Measurements from ENCODE around the gene IER3.
"Not testable (repeated sequence)": the region's sequence is repeated elsewhere in the genome, so short reads cannot be mapped to it uniquely, and the experiment has no call there.

The IER3 gene

GRCh38 chr6:30767944-30768301 lies 23.6 kb upstream of the IER3 start:
- no peak for DNase-seq

GRCh38 chr6:30767158-30767943 lies 23.0 kb upstream of the IER3 start:
- DNase-seq: no peak

DNA sequence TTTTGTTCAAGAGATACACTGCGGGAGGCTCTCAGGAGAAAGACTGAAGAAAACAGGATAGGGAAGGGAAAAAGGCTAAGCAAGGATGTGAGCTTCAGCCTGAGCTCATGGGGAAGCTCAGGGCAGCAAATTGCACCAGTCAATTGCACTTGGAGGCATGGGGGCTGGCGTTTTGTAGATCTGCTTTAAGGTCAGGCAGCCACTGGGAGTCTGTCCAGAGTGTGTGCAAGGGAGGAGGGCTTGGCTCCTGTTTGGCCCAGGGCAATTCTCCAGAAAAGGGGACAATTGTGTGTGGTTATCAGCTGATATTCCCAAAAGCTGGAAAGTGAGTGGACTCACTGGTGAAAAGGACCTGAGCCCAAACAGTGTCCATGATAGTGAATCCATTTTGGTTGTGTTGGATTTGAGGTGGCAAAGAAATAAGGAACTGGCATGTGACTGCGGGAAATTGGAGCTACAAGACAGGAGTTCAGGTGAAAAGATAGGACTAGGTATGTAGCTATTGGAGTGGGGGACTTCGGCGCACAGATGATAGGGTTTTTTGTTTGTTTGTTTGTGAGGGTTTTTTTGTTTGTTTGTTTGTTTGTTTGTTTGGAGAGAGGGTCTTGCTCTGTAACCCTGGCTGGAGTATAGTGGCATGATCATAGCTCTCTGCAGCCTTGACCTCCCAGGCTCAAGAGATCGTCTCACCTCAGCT lies 22.3 kb upstream of the IER3 start:
- DNase-seq: peak; percentile 20

GRCh38 chr6:30765495-30765894 lies 21.1 kb upstream of the IER3 start:
- DNase-seq: not testable (repeated sequence)

DNA sequence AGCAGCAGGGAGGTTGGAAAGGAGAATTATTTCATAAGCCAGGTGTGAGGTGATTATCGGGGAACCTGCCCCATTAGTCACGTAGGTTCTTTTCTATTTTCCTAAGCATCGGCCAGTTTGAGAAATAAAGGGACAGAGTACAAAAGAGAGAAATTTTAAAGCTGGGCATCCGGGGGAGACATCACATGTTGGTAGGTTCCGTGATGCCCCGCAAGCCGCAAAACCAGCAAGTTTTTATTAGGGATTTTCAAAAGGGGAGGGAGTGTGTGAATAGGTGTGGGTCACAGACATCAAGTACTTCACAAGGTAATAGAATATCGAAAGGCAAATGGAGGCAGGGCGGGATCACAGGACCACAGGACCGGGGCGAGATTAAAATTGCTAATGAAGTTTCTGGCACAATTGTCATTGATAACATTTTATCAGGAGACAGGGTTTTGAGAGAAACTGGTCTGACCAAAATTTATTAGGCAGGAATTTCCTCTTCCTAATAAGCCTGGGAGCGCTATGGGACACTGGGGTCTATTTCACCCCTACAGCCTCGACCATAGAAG lies 20.2 kb upstream of the IER3 start:
- DNase-seq: not testable (repeated sequence)

DNA sequence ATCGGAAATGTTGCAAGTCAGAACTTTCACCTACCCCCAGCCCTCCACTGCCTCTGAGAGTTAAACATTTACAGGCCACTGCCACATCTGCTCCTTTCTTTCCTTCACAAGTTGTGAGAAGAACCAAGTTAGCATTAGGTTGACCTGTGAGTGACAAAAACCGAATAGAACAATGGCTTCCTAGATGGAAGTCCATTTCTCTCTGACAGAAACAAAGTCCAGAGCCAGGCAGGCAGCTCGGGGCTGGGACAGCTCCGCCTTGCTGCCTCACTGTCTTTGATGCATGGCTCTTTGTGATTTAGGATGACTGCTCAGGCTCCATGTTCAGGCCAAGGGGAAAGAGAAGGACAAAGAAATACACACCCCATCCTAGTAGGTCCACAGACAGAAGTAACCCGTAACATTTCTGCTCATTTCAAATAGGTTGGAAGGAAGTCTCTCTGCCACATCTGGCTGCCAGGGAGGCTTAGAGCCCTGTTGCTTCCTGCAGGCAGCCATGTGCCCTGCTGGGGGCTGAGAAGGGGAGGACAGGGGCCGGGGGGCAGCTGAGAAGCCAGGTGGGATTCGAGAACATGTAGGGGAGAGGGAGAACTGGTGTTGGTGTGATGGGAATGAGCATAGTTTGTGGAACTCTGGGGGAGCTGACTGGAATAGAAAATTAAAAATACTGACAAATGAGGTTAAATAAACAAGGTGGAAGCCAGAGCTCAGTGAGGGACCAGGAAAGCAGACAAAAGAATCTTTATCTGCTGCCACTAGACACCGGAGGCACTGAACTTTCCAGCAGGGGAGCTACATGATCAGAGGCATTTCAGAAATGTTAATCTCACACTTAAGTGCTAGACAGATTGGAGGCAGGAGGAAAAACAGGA lies 19.5 kb upstream of the IER3 start:
- no peak for DNase-seq

DNA sequence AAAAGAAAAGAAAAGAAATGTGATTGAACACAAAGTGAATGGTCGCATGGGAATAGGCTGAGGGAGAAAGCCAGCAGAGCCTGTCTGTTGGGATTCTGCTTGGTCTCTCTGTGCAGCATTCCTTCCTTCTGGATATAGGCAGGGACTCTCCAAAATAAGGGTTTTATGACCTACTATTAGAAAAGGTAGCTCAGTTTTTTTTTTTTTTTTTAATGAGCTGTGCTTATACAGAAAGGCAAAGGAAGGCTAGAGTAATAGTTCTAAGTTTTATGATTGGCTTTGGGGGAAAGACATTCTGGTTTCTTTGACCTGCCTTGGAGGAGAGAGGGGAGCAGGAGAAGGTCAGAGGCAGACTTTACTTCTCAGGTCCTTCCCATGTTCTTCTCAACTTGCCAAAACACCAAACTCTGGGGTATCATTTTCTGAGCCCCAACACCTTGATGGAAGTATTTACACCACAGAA lies 18.8 kb upstream of the IER3 start:
- DNase-seq: no peak

DNA sequence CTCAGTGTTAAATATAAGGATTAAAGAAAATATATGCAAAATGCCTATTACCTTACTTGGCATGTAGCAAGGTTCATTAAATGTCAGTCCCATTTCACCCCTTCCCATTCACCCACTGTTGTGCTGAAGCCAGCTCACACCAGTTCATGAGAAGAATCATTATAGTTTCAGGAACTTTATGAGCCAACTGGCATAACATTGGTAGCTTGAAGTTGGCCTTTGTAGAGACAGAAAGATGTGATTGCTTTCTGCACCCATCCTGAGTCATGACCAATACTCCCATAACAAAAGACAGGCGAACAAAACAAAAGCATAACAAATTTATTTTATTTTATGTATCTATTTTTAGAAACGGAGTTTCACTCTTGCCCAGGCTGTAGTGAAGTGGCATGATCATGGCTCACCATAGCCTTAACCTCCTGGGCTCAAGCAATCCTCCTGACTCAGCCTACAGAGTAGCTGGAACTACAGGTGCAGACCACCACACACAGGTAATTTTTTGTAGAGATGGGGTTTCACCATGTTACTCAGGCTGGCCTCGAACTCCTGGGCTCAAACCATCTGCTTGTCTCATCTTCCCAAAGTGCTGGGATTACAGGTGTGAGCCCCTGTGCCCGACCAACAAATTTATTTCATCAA lies 17.6 kb upstream of the IER3 start:
- DNase-seq: no peak

- no peak for DNase-seq
Measured at GRCh38 chr6:30760549-30760948, 16.2 kb upstream of the IER3 start.

- DNase-seq: no peak
Measured at GRCh38 chr6:30759575-30760239, 15.4 kb upstream of the IER3 start.

DNA sequence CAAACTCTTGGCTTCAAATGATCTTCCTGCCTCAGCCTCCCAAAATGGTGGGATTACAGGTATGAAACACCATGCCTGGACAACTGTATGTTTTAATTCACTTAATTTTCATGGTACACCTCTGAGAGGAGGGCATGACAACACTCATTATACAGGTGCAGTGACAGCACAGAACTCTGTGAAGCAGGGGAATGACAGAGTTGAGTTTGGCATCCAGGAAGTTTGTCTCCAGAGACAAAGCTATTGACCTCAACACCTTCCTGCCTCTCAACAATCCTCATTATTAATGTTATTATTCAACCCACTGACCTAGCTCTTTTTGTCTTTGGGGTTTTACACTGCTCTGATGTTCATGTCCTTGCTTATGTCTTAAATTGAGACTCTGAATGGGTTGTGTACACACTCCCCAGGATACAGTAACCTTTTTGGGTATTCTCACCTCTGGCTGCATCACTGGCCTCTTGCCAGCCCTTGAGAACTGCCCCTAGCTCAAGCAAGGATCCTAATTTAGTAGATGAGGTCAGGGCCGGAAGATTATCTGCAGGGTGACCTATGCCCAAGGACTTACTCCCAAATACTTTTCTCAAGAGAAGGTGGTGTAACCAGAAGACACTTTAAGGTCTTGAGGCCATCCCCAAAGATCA lies 13.0 kb upstream of the IER3 start:
- DNase-seq: no peak

GRCh38 chr6:30756405-30757003 lies 12.2 kb upstream of the IER3 start:
- not testable (repeated sequence) for DNase-seq

- no peak for DNase-seq
Measured at GRCh38 chr6:30754631-30755030, 10.3 kb upstream of the IER3 start.

DNA sequence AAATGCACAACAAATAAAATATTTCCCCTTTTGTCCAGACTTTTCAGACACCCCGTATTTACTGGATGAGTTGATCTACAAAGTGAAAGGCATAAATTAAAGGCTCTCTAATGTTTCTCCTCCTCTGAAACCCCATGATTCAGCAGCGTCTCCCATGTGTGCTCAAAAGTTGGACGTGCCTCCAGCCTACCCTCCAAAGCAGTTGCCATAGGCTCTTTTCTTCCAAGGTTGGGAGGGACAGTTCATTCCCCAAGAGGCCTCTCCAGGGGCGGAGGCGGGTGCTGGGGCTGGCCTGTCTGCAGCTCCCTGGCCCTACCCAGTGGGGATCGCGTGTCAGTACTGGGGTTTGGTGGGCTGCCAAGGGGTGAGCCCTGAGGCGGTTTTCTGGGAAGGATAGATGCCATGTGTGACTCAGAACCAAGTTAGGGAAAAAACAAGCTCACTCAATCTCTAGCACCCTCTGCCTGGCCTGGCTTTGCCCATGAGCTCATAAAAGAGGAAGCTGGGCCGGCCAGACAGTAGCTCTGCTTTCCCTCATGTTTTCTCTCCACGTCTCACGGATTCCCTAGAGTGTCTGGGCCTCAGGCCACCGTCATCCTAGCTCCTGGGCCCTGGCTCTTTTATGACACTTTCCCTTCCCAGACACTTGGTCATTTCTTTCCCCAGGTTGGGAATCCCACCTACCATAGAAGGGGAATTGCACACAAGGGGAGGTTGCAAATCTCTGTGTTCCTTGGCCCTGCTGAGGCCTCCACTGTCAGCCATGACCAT lies 8.0 kb upstream of the IER3 start:
- peak; percentile 95 for DNase-seq

DNA sequence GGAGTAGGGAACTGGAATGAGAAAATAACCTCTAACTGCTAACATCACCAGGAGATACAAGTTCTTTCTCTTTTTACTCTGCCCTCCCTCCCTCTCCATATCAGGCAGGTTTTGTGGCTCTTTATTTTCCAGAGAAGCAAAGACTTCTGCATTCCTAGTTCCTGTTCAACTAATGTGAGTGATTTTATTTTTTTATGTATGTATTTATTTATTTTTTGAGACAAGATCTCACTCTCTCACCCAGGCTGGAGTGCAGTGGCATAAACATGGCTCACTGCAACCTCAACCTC lies 6.0 kb upstream of the IER3 start:
- DNase-seq: peak; percentile 37

DNA sequence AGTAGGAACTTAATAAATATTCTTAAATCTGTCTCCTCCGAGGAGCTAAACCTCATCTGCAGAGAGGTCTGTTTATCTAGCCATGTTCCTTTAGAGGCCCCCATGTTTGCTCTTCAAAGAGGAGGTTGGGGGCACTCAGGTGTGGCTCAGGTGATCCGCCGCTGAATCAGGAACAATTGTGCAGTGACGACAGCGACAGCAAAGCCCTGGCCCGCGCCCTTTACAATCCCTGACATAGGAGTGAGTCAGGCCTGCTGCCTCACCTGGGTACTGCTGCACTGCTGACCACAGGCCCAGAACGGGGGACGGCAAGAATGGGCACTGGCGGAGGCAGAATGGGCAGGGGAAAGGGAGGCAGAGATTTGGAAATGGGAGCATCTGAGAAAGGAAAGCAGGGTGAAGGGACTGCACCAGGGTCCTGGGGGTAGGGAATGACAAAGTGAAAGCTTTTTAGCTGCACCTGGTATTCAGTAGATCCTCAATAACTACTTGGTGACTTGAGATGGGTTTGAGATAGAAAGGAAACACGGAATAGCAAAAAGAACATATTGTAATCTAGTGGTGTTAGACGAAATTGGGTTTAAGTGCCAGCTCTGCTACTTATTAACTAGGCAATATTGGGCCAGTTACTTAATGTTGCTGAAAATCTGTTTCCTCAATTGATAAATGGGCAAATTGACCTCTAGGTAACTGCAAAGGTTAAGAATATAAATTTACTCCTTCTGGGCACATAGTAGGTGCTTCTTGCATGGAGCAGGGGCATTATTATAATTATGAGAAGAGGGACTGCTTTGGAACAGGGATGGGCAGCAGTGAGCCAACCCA lies 5.4 kb upstream of the IER3 start:
- DNase-seq: no peak

DNA sequence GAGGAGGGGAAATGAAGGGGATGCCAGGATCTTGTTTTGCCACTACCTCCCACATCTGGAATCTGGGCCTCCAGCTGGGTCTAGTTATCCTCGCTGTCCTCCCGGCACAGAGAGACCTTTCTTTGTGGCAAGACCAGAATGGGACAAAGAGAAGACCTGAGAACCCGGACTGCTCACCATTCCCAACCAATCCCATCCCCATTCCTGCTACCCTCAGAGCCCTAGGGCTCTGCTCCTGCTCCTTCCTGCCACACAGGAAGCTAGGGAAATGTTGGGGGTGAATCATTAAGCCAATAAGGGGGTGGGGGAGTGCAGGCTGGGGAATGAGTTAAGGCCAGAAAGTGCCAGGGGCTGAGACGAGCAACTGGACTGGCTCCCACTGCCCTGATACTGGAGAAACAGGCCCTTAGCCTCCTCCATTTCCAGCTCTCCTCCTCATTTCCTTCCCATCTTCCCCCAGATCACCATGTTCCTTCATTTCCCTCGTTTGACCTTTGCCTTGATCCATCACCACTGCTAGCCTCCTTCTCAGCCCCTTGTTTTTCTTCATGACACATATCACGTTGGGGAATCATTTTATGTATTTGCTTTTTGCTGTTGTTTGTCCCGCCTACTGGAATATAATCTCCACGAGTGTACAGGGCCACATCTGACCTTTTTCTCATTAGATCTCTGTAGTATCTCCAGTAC lies 4.6 kb upstream of the IER3 start:
- DNase-seq: no peak

GRCh38 chr6:30747902-30748769 lies 3.8 kb upstream of the IER3 start:
- no peak for DNase-seq
